Mucosa of descending colon (tissue), 3 donors: ENCODE results near the gene ATRIP. TPM values are rescaled to one million over a fixed set of nuclear protein-coding genes. Genes with fewer than 3 reads are reported as not detected.

Experiments used
- ATAC-seq: fragments of 200-7000 bp; cut with Tn5 transposase; one replicate; pipeline ENCODE4 v1.9.1; 2020; ENCODE audit warnings: mild to moderate bottlenecking, moderate library complexity
- DNase-seq, 3 donors: peaks; one replicate each; pipeline ENCODE4 v3.0.0-alpha.2; 2020
- H3K36me3 ChIP-seq: fragments of 200-600 bp; one replicate; pipeline ENCODE4 v1.8.0; 2021; ENCODE audit warnings: low read depth, mild to moderate bottlenecking
- H3K4me1 ChIP-seq: fragments of 200-600 bp; one replicate; pipeline ENCODE4 v1.8.0; 2021; ENCODE audit warnings: low read depth, mild to moderate bottlenecking
- H3K4me3 ChIP-seq: fragments of 200-600 bp; one replicate; pipeline ENCODE4 v1.8.0; 2021; ENCODE audit warnings: mild to moderate bottlenecking
- H3K9me3 ChIP-seq: fragments of 200-600 bp; one replicate; pipeline ENCODE4 v1.8.0; 2021; ENCODE audit warnings: mild to moderate bottlenecking
- CTCF ChIP-seq: fragments of 200-600 bp; IDR thresholded peaks from one replicate; pipeline ENCODE4 v1.8.0; 2022; ENCODE audit warnings: antibody characterized with exemption, mild to moderate bottlenecking
- intact Hi-C, 2 donors: fragments of 100-400 bp; cut with DNase I in 1 of 2; cut with micrococcal nuclease in 1 of 2; formaldehyde crosslinking; loops; one replicate each; pipeline versions ENCODE4 v1.11.0 to v1.11.1; 2022; cut with DNase I, micrococcal nuclease
- total RNA-seq, 3 donors: library from RNA; stranded (reverse); fragmentation: NEBNext Ultra II Directional in 2 of 3; extraction: Animal tissue kit (Norgen Biotek cat#: 25700) in 2 of 3; gene quantifications; one replicate each; pipeline versions ENCODE4 v1.2.1 to v1.2.4, GENCODE V29; 2021 to 2023
- donor health status: DM: no; HTN: no; CAD: no; lungs with moderate emphysema.
- donor health status: DM: no; HTN: no; CAD: no.
- donor health status: DM: no; HTN: yes; CAD: no.

The ATRIP gene
- total RNA-seq, 3 donors from 2014 or later = 4.5 to 7.2 (median 6.2) TPM

- intact Hi-C loops = no loop called here
- TF ChIP-seq CTCF = no peak
- H3K36me3 ChIP-seq = no peaks in the 10 kb centered on the region
- no peaks in the 10 kb centered on the region for H3K9me3 ChIP-seq
- H3K4me3 ChIP-seq = no peak overlapping the region
- peaks cover 19% of the 10 kb centered on the region for H3K4me1 ChIP-seq
- DNase-seq (no peak), ATAC-seq (no peak)
These were observed 22.4 kb upstream of the ATRIP start for GRCh38 chr3:48423883-48424695.

GRCh38 chr3:48425281-48425812 lies 21.2 kb upstream of the ATRIP start:
- TF ChIP-seq CTCF = no peak
- intact Hi-C loops = no loop called here
- no peak for ATAC-seq
- Histone ChIP-seq H3K9me3 (no peaks in the 10 kb centered on the region), H3K36me3 (no peaks in the 10 kb centered on the region), H3K4me1 (peaks cover 24% of the 10 kb centered on the region), H3K4me3 (no peak overlapping the region)
- peak in 1 of 3 donors; percentile 36 for DNase-seq

- no peak overlapping the region for H3K4me3 ChIP-seq
- intact Hi-C loops = no loop called here
- H3K4me1 ChIP-seq = peaks cover 28% of the 10 kb centered on the region
- no peaks in the 10 kb centered on the region for H3K36me3 ChIP-seq
- no peak for ATAC-seq
- peak in 1 of 3 donors; percentile 47 for DNase-seq
- no peaks in the 10 kb centered on the region for H3K9me3 ChIP-seq
- no peak for TF ChIP-seq CTCF
These were observed 20.1 kb upstream of the ATRIP start for GRCh38 chr3:48426401-48426909.

GRCh38 chr3:48426944-48427629 lies 19.4 kb upstream of the ATRIP start:
- Histone ChIP-seq H3K4me3 (no peak overlapping the region), H3K36me3 (no peaks in the 10 kb centered on the region), H3K9me3 (no peaks in the 10 kb centered on the region), H3K4me1 (peaks cover 28% of the 10 kb centered on the region)
- DNase-seq (peak in 1 of 3 donors; percentile 50), ATAC-seq (no peak)
- intact Hi-C loops = no loop called here
- no peak for TF ChIP-seq CTCF

- peaks cover 28% of the 10 kb centered on the region for H3K4me1 ChIP-seq
- no peaks in the 10 kb centered on the region for H3K9me3 ChIP-seq
- intact Hi-C loops = no loop called here
- no peaks in the 10 kb centered on the region for H3K36me3 ChIP-seq
- DNase-seq (peak; percentile 41 to 65 (median 55)), ATAC-seq (peak; percentile 16)
- no peak overlapping the region for H3K4me3 ChIP-seq
- no peak for TF ChIP-seq CTCF
These were observed 18.9 kb upstream of the ATRIP start for GRCh38 chr3:48427630-48427962.
